Epidermal melanocyte (primary cell): ENCODE data around the gene PGAP2.

ENCODE experiments used
- DNase-seq: peaks from one replicate; pipeline ENCODE4 v3.0.0; 2011; ENCODE audit warnings: low spot score; ENCODE audit not compliant: insufficient read length

Gene PGAP2

GRCh38 chr11:3831378-3832239 lies 23.2 kb downstream of the PGAP2 start:
- no peak for DNase-seq

- DNase-seq, result no peak
Measured at GRCh38 chr11:3832816-3833215, 24.5 kb downstream of the PGAP2 start.

- no peak for DNase-seq
Measured at GRCh38 chr11:3833449-3833848, 25.1 kb downstream of the PGAP2 start.

GRCh38 chr11:3834349-3834663 lies 25.9 kb downstream of the PGAP2 start:
- DNase-seq, result no peak

GRCh38 chr11:3834664-3835461 lies 26.5 kb downstream of the PGAP2 start:
- no peak for DNase-seq

GRCh38 chr11:3835751-3836150 lies 27.4 kb downstream of the PGAP2 start:
- DNase-seq, result no peak

- DNase-seq, result no peak
Measured at GRCh38 chr11:3836903-3837302, 28.5 kb downstream of the PGAP2 start.

- DNase-seq, result no peak
Measured at GRCh38 chr11:3837793-3838192, 29.4 kb downstream of the PGAP2 start.

- no peak for DNase-seq
Measured at GRCh38 chr11:3838504-3838903, 30.1 kb downstream of the PGAP2 start.

GRCh38 chr11:3840004-3840869 lies 31.9 kb downstream of the PGAP2 start:
- no peak for DNase-seq

GRCh38 chr11:3840870-3841425 lies 32.6 kb downstream of the PGAP2 start, which contains the start of gene RHOG:
Gene RHOG (minus strand): TSS chr11:3840959. CDS start chr11:3828138, 12,821 bp downstream.
- peak; percentile 71 for DNase-seq

- DNase-seq, result peak; percentile 70
Measured at GRCh38 chr11:3841426-3842350, 33.3 kb downstream of the PGAP2 start.

GRCh38 chr11:3843326-3843725 lies 35.0 kb downstream of the PGAP2 start:
- DNase-seq, result no peak

- no peak for DNase-seq
Measured at GRCh38 chr11:3845246-3845645, 36.9 kb downstream of the PGAP2 start.

GRCh38 chr11:3845670-3846069 lies 37.3 kb downstream of the PGAP2 start:
- DNase-seq, result no peak

GRCh38 chr11:3849297-3849874 lies 41.0 kb downstream of the PGAP2 start:
- DNase-seq, result no peak

GRCh38 chr11:3853545-3853842 lies 45.1 kb downstream of the PGAP2 start:
- DNase-seq, result no peak

GRCh38 chr11:3853899-3854659 lies 45.7 kb downstream of the PGAP2 start:
- DNase-seq, result no peak

GRCh38 chr11:3854660-3854976 lies 46.3 kb downstream of the PGAP2 start:
- no peak for DNase-seq
